ENCODE results near the gene MACROH2A1. TPM values are rescaled to one million over a fixed set of nuclear protein-coding genes. Genes with fewer than 3 reads are reported as not detected.
"Not testable (repeated sequence)": the region's sequence is repeated elsewhere in the genome, so short reads cannot be mapped to it uniquely, and the experiment has no call there.

Gene MACROH2A1
- total RNA-seq, 1 donor from 2014 or later, result 218 TPM

DNA sequence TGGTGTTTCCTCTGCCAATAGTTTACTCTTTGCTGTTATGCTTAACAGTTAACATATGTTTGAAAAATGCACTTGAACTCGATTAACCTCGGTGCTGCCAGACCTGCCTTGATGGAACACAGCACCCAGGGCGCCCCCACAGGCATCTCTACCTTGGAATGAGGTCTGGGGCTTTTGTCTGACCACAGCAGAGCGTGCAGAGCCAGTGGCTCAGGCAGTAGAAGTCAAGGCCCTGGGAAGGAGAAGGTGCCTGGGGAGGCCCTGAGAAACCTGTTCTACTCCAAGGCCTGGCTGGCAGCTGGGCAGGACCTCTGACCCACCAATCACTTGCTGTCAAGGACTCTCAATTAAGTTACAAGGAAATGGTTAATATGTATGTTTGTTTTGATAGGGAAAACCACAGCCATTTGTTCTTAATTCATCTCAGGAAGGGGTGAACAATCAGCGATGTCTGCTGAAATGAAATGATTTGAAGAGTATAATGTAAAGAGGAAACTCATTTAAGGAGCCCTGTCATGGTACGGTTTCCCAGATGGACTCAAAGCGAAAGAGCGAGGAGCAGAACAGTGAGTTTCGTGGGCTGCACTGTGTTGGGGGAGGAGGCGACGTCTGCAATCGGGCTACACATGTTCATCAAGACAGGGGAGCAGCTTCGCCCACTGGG, 21.9 kb downstream of the MACROH2A1 start:
- DNase-seq, result no peak

GRCh38 chr5:135375040-135375793, 23.8 kb downstream of the MACROH2A1 start:
- peak; percentile 93 for DNase-seq

GRCh38 chr5:135373736-135374515, 25.1 kb downstream of the MACROH2A1 start:
- DNase-seq, result no peak

DNA sequence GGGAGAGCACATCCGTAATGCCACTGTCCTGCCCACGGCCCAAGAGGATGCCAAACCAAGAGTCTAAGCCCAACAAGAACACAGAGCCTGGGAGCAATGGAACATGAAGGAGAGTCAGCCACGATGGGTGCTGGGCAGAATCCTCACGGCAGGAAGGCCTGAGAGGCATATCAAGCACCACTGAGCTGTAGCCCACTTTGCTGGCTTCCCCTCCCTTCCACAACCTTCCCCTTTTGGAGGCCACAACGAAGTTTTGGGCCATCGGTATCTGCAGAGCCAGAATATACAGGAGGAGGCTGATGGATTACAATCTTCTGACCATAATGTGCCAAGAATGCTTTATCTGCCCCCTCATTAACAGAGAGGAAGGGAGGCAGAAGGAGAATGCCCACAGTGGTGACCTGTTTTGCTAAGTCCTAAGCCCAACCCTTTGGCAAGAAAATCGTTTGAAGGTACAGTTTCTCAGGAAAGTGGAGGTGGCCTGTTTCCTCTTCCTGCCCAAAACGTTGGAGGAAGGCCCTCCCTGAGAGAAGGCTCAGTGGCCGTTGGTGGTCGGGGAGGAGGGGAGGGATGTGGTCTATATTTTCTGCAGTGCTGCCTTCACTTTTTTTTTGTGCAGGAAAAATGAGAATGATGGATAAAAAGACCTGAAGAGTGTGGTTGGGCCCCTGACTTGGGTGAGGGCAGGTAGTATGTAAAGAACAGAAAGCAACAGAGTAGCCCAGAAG, 26.2 kb downstream of the MACROH2A1 start:
- DNase-seq, result no peak

DNA sequence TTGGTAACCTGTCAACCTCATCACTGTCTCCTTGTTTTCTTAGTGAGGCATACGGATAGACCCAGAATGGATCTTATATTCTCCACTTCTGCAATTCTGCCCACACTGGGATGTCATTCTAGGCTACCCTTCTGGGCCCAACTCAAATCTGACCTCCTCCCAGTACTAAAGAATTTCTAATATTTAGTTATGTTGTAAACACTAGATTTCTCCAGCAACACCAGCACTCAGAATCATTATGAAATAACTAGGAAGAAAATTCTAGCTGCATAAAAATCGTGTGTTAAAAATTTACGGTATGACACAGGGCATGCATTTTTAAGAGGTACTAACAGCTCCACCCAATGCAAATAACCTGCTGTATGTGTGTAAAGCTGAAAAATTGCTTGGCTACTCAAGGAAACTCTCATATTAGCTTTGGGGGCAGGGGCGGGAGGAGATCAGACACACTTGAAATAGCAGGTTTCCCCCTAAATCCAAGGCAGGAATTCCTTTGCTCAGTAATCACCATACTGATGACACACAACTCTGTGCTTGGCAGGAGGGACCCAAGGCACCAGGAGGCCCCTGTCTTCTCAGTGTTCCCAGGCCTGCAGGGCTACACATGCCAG, 27.3 kb downstream of the MACROH2A1 start:
- no peak for DNase-seq

- no peak for DNase-seq
These were observed 29.1 kb downstream of the MACROH2A1 start for GRCh38 chr5:135369952-135370351.

DNA sequence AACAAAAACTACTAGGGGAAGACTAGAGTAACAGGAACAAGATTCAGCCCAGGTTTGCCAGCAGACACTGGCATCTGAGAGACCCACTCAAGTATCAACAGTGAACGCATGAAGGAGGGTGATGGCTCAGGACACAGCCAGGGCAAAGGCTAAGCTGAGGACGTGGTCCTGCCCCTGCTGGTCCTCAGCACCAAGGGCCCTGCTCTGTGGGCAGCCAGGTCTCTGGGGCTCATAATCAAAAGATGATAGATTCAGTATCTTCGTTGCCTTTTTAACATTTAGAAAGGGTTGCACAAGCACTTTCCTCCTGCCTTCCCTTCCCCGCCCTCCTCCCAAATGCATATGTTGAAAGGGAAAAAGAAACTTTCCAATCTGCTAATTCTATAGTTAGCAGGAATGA, 31.5 kb downstream of the MACROH2A1 start:
- no peak for DNase-seq

GRCh38 chr5:135367076-135367475, 32.0 kb downstream of the MACROH2A1 start:
- peak; percentile 88 for DNase-seq

- no peak for DNase-seq
These were observed 33.8 kb downstream of the MACROH2A1 start for GRCh38 chr5:135365281-135365680.

DNA sequence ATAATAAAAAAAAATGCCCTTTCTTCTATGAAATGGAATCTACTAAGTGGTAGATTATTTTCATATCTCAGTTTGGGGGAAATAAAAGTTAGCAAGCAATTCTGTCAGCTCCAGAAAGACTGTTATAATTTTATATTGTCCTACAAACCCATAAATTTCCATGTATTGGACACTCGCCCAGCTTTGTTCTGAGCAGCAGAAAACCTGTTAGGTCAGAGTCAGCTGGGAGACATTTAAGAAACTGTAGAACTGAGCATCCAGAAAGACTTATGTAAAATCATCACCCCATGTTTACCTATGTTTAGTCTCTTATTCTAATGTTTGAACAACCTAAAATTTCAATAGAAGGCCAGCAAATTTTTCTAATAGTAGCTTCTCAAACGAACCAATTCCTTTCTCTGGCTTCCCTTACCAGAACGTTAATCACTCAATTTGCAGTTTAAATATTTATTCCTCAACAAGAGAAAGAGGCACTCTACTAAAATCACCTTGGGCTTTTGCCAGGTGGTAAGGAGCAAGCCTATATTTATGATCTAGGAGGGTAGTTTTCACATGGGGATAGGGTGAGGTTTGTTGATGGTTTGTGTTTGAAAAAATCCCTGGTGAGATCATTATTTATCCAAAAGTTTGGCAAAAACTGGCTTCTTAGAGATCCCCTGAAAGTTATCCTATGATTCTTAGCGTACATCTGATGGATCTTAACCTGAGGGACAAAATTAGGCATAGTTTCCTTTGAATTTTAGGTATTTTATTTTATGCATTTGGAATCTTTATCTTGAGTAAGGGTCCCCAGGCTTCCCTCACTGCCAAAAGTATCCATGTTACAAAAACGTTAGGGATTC, 34.4 kb downstream of the MACROH2A1 start:
- DNase-seq, result peak; percentile 60

GRCh38 chr5:135363342-135363741, 35.7 kb downstream of the MACROH2A1 start:
- not testable (repeated sequence) for DNase-seq

DNA sequence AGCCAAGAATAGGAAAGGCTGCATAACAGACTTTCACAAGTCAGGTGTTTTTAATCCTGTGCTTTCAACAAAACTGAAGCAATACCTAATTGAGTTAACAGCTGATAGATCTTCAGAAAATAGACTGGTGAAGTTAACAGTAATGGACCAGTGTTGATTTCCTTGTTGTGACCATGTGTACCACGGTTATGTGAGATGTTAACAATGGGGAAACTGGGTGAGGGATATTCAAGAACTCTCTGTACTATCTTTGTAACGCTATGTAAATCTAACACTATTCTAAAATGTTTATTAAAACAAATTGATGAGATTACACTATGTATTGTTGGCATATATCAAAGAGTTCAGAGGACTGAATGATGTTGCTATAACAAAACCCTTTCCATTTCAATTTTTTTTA, 36.9 kb downstream of the MACROH2A1 start:
- no peak for DNase-seq

DNA sequence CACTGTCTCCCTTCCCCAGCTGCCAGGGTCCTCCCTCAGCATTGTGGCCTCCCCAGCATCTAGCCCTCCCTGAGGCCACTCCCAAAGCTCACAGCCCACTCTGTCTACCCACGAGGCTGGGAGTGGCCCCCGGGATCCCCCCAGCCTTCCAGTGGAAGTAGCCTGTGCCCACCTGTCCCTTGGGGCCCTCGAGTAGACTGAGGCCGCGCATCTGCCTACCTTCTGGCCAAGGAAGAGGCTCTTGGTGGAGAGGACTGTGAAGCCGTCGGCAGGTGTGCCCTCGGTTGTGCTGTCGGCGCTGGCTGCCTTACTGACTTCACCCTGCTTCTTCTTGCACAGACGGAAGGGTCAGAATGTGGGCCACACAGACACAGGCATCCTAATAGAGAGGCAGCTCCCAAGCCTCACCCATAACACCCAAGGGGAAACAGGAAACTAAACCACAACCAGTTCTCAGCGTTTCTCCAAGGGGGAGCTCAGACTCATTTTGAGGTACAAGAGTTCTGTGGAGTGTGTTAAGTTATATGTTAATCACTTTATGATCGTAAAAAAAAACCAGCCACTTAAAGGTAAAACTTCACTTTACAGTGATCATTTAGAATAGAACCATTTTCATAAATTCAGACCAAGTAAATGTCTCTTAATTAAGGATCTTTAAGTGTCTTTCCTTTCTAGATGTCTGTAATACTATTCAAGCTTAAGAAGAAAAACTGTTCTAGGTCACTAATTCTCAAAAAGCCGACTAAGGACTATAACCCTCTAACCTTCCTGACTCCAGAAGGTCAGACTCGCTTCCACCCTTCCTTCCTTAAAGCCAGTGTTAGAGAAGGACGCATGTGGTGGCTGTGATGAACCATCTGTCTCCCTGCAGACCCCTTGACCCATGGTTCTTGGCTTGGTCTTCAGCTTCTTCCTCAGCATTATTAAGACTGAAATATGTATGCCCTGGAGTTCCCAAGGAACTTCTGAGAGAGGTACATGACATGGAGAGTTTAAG, 38.5 kb downstream of the MACROH2A1 start:
- DNase-seq, result no peak

DNA sequence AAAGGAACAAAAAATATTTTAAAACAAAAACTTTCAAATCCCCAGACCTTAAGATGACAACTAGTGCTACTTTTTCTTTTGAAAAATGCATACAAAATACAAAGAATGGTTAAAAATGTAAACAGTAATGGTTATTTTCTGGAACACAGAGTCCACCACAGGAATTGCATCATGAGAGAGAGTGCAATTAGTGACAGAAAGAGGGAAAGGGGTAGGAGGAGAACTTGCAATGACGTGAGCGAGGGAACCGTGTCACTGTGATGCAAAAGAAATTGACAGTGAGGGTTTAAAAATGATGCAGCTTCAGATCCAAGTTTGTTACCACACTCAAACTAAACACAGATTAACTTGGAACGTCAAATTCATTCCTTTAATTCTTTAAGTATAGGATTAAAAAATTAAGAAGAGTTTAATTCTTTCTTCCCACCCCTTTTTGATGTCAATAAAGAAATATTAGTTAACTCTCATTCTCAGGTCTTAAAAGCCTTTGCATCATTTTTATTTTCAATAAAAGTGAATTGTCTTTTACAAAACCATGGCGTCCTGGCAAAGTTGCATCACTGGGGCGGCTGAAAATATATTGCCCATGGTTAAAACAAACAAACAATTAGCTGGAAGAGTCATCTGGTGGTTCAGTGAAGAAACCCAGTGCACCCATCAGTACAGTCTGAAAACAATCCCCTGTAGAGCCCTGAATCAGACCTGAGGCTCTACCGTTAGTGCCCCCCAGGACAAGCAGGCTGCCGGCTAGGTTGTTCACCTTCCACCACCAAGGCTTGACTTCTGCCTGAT, 39.5 kb downstream of the MACROH2A1 start:
- DNase-seq, result no peak

- DNase-seq, result no peak
These were observed 41.3 kb downstream of the MACROH2A1 start for GRCh38 chr5:135357685-135358084.

- DNase-seq, result peak; percentile 73
These were observed 42.3 kb downstream of the MACROH2A1 start for GRCh38 chr5:135356522-135357318.

DNA sequence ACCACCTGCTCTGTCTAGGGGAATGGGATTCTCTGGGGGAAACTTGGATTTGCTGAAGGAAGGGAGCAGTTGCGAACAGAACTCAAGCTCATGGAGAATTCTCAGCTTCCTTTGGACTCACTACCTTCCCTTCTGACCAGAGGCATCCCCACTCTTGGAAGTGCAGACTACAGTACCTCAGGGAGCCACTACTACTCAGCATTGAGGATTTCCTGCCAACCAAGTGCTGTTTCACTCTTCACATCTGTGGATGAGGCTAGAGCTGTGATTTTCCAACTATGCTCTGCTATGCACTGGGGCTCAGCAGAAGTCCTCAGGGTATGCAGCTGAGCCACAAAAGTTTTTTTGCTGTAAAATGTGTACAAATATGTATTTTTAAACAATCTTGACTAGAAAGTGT, 43.9 kb downstream of the MACROH2A1 start:
- no peak for DNase-seq

All from tongue (tissue), 2 donors.